B cell (primary cell): ENCODE data around the gene DEDD2. TPM values are rescaled to one million over a fixed set of nuclear protein-coding genes. Genes with fewer than 3 reads are reported as not detected.
A peak's percentile ranks its signal among the peaks of the same experiment; 100 is the strongest.

Experiments used
- ATAC-seq: fragments of 200-7000 bp; cut with Tn5 transposase; one replicate; pipeline ENCODE4 v1.10.0; 2021; ENCODE audit warnings: low read depth, mild to moderate bottlenecking, moderate number of reproducible peaks, moderate library complexity
- CTCF ChIA-PET: fragments of 350-600 bp; sonication (Branson Sonifier 250); formaldehyde crosslinking; loops from one replicate; lab custom pipeline; 2021; ENCODE audit warnings: antibody characterized with exemption, inconsistent platforms; lab: Charles Lee
- POLR2A ChIA-PET: fragments of 350-600 bp; sonication (Branson Sonifier 250); formaldehyde crosslinking; loops from one replicate; lab custom pipeline; 2021; ENCODE audit warnings: antibody characterized with exemption; lab: Charles Lee
- DNase-seq: peaks from one replicate; pipeline ENCODE4 v3.0.0; 2013
- H2AFZ ChIP-seq: 2 replicates; pipeline ENCODE4 v1.6.1; 2012; ENCODE audit warnings: mild to moderate bottlenecking, low read depth, low read length; ENCODE audit not compliant: insufficient read depth, poor library complexity, severe bottlenecking
- H3K27ac ChIP-seq, 2 donors: 1 replicate in 1 of 2; 2 replicates in 1 of 2; pipeline ENCODE4 v1.5.1; 2012 to 2013; ENCODE audit warnings: low read length in 2 of 2, mild to moderate bottlenecking in 2 of 2, moderate library complexity in 1 of 2
- H3K27me3 ChIP-seq, 4 experiments: fragments of 200-600 bp in 1 of 4; sonication (generic) in 1 of 4; replicated peaks in 1 of 4; 1 replicate in 2 of 4; 2 replicates in 2 of 4; pipeline versions ENCODE4 v1.6.1 to v1.7.0; 2013 to 2016; ENCODE audit warnings: low read length in 3 of 4, mild to moderate bottlenecking in 2 of 4, mixed read lengths in 1 of 4, moderate library complexity in 1 of 4; ENCODE audit not compliant: insufficient read depth in 4 of 4, control insufficient read depth in 3 of 4; ENCODE audit errors: control extremely low read depth in 1 of 4
- H3K36me3 ChIP-seq, 2 experiments: replicated peaks in 1 of 2; 1 replicate in 1 of 2; 2 replicates in 1 of 2; pipeline versions ENCODE4 v1.6.1 to v1.7.1; 2013; ENCODE audit warnings: low read length in 1 of 2; ENCODE audit not compliant: insufficient read depth in 2 of 2, control insufficient read depth in 1 of 2; ENCODE audit errors: control extremely low read depth in 1 of 2, extremely low read depth in 1 of 2
- H3K4me1 ChIP-seq, 2 donors: fragments of 200-600 bp in 1 of 2; sonication (generic) in 1 of 2; 1 replicate in 1 of 2; 2 replicates in 1 of 2; pipeline versions ENCODE4 v1.5.1 to v1.6.1; 2013 to 2017; ENCODE audit warnings: low read length in 2 of 2; ENCODE audit not compliant: control insufficient read depth in 2 of 2, insufficient read depth in 2 of 2
- H3K4me2 ChIP-seq: replicated peaks from 2 replicates; pipeline ENCODE3; 2012; ENCODE audit warnings: mild to moderate bottlenecking, low read depth, low read length; ENCODE audit not compliant: poor library complexity, severe bottlenecking
- H3K4me3 ChIP-seq, 5 experiments: fragments of 200-600 bp in 1 of 5; sonication (generic) in 1 of 5; 1 replicate in 3 of 5; 2 replicates in 2 of 5; pipeline versions ENCODE4 v1.5.1 to v1.7.0; 2011 to 2016; ENCODE audit warnings: low read length in 4 of 5, mild to moderate bottlenecking in 4 of 5, low read depth in 2 of 5, control low read depth in 1 of 5, moderate library complexity in 1 of 5; ENCODE audit not compliant: insufficient read depth in 1 of 5; ENCODE audit errors: control extremely low read depth in 1 of 5, extremely low read depth in 1 of 5
- H3K79me2 ChIP-seq: fragments of 200-600 bp; sonication (generic); one replicate; pipeline ENCODE4 v1.6.0; 2016; ENCODE audit warnings: low read length; ENCODE audit not compliant: control insufficient read depth, insufficient read depth
- H3K9ac ChIP-seq: fragments of 200-600 bp; sonication (generic); 2 replicates; pipeline ENCODE4 v1.6.1; 2017; ENCODE audit warnings: mild to moderate bottlenecking, low read length, moderate library complexity
- H3K9me3 ChIP-seq, 3 donors: one replicate each; pipeline versions ENCODE4 v1.6.1 to v1.7.1; 2013; ENCODE audit warnings: low read length in 2 of 3; ENCODE audit not compliant: control insufficient read depth in 2 of 3, insufficient read depth in 1 of 3; ENCODE audit errors: control extremely low read depth in 1 of 3
- H4K20me1 ChIP-seq: 2 replicates; pipeline ENCODE4 v1.6.0; 2012; ENCODE audit warnings: mild to moderate bottlenecking, low read length; ENCODE audit not compliant: insufficient read depth, control insufficient read depth, poor library complexity, severe bottlenecking
- H3K27ac Mint-ChIP-seq: one replicate; pipeline ENCODE4 v1.8.0; 2021; ENCODE audit warnings: mixed read lengths
- H3K27me3 Mint-ChIP-seq: one replicate; pipeline ENCODE4 v1.8.0; 2021; ENCODE audit warnings: mixed read lengths
- H3K4me1 Mint-ChIP-seq: one replicate; pipeline ENCODE4 v1.8.0; 2021; ENCODE audit warnings: mixed read lengths
- H3K4me3 Mint-ChIP-seq: one replicate; pipeline ENCODE4 v1.8.0; 2021; ENCODE audit warnings: mixed read lengths
- H3K9me3 Mint-ChIP-seq: one replicate; pipeline ENCODE4 v1.8.0; 2022; ENCODE audit warnings: mixed read lengths; ENCODE audit not compliant: insufficient read depth
- CTCF ChIP-seq: fragments of 200-600 bp; IDR thresholded peaks from one replicate; pipeline ENCODE4 v1.8.0; 2022; ENCODE audit warnings: antibody characterized with exemption, mild to moderate bottlenecking
- WGBS: methylation state at CpG from one replicate; pipeline ENCODE4 v1.1.5; 2013; ENCODE audit warnings: missing lambda C conversion rate; ENCODE audit not compliant: insufficient coverage; 5-methylcytosine and 5-hydroxymethylcytosine counted together
- intact Hi-C: fragments of 100-400 bp; cut with micrococcal nuclease; formaldehyde crosslinking; loops from one replicate; pipeline ENCODE4 v1.10.0; 2022
- polyA plus RNA-seq: library from polyadenylated mRNA; depleted of rRNA; stranded (reverse); fragments of >200 nt; gene quantifications from 2 replicates; pipeline ENCODE4 v1.2.3, GENCODE V29; 2012
- total RNA-seq, 2 donors: library from RNA; stranded (reverse); fragments of 120-200 nt in 1 of 2; gene quantifications; 1 replicate in 1 of 2; 2 replicates in 1 of 2; pipeline versions ENCODE4 v1.2.3 to v1.2.4, GENCODE V29; 2013 to 2022

DEDD2 gene
- total and polyA plus RNA-seq, 2 donors (not counting 1 experiment from before 2014, with no cell fraction given): 52.8 to 90.6 TPM

GRCh38 chr19:42251572-42252358, 34.3 kb upstream of the DEDD2 start:
- DNase-seq (no peak), ATAC-seq (no peak)
- Histone ChIP-seq H3K36me3 (peaks cover 2 to 15% of the 10 kb centered on the region in 2 experiments), H4K20me1 (peaks cover 26% of the 10 kb centered on the region), H3K4me1 (peaks cover 23 to 41% of the 10 kb centered on the region in 2 donors), H3K4me2 (peak overlapping the region; percentile 25), H3K9ac (no peak overlapping the region), H2AFZ (no peak overlapping the region), H3K27ac (no peak overlapping the region), H3K27me3 (peaks cover 0 to 4% (median 0%) of the 10 kb centered on the region in 4 experiments), H3K9me3 (no peaks in the 10 kb centered on the region), H3K4me3 (no peak overlapping the region), H3K79me2 (peaks cover 30% of the 10 kb centered on the region)
- no peak for TF ChIP-seq CTCF
- Mint-ChIP-seq H3K4me1 (peaks cover 26% of the 10 kb centered on the region), H3K27me3 (no peaks in the 10 kb centered on the region), H3K4me3 (peak overlapping the region; percentile 87), H3K9me3 (no peaks in the 10 kb centered on the region), H3K27ac (peak overlapping the region; percentile 64)
- CTCF ChIA-PET: interaction anchor here (0.5 to 2.3 kb wide), 6 partner anchors 27 to 132 kb away, joined by 3 to 14 read pairs (median 4); partner anchors contain the start of gene POU2F2
- POLR2A ChIA-PET: interaction anchor here (0.7 to 1.9 kb wide), 5 partner anchors 9 to 170 kb away, joined by 3 to 9 read pairs (median 4); partner anchors contain the start of gene GSK3A
- WGBS: 92% methylated on average over 4 of the region's 4 CpGs
- intact Hi-C loops: no loop called here
